Fibroblast of lung (primary cell): ENCODE data around the gene STXBP2. TPM values are rescaled to one million over a fixed set of nuclear protein-coding genes. Genes with fewer than 3 reads are reported as not detected.

Source experiments
- DNase-seq, 2 donors: peaks; one replicate each; pipeline versions ENCODE4 v3.0.0 to v3.0.0-alpha.2; 2010; ENCODE audit warnings: low read depth in 2 of 2
- H2AFZ ChIP-seq: 2 replicates; pipeline ENCODE4 v1.5.1; 2012; ENCODE audit warnings: low read length, control low read depth, inconsistent platforms
- H3K27ac ChIP-seq: 2 replicates; pipeline ENCODE4 v1.5.1; 2011; ENCODE audit warnings: low read length, control low read depth; ENCODE audit not compliant: insufficient read depth
- H3K27me3 ChIP-seq: 2 replicates; pipeline ENCODE4 v1.5.1; 2011; ENCODE audit warnings: mild to moderate bottlenecking, low read length; ENCODE audit not compliant: control insufficient read depth, insufficient read depth
- H3K36me3 ChIP-seq: 2 replicates; pipeline ENCODE4 v1.5.1; 2011; ENCODE audit warnings: low read length; ENCODE audit not compliant: control insufficient read depth, insufficient read depth
- H3K4me1 ChIP-seq: 2 replicates; pipeline ENCODE4 v1.5.1; 2011; ENCODE audit warnings: low read length; ENCODE audit not compliant: control insufficient read depth, insufficient read depth; ENCODE audit errors: extremely low read depth
- H3K4me2 ChIP-seq: 2 replicates; pipeline ENCODE4 v1.5.1; 2011; ENCODE audit warnings: low read length, control low read depth; ENCODE audit not compliant: insufficient read depth; ENCODE audit errors: extremely low read depth
- H3K4me3 ChIP-seq, 4 experiments: fragments of 200-600 bp in 1 of 4; sonication (generic) in 1 of 4; replicated peaks in 1 of 4; 2 replicates each; pipeline ENCODE4 v1.5.1; 2011 to 2016; ENCODE audit warnings: low read length in 4 of 4, low read depth in 3 of 4, mild to moderate bottlenecking in 3 of 4, control low read depth in 2 of 4, inconsistent platforms in 1 of 4, mixed read lengths in 1 of 4; ENCODE audit not compliant: insufficient read depth in 1 of 4; ENCODE audit errors: control extremely low read depth in 1 of 4
- H3K79me2 ChIP-seq: 2 replicates; pipeline ENCODE4 v1.5.1; 2012; ENCODE audit warnings: mild to moderate bottlenecking, low read length, inconsistent platforms; ENCODE audit not compliant: control insufficient read depth, insufficient read depth
- H3K9ac ChIP-seq: 2 replicates; pipeline ENCODE4 v1.5.1; 2011; ENCODE audit warnings: mild to moderate bottlenecking, low read length, control low read depth; ENCODE audit not compliant: insufficient read depth
- H3K9me3 ChIP-seq: 2 replicates; pipeline ENCODE4 v1.5.1; 2012; ENCODE audit warnings: low read depth, low read length; ENCODE audit not compliant: control insufficient read depth, insufficient read depth
- H4K20me1 ChIP-seq: 2 replicates; pipeline ENCODE4 v1.5.1; 2011; ENCODE audit warnings: low read length; ENCODE audit not compliant: control insufficient read depth, insufficient read depth; ENCODE audit errors: extremely low read depth
- EZH2 ChIP-seq: IDR thresholded peaks from 2 replicates; pipeline ENCODE4 v1.5.1; 2012; ENCODE audit warnings: low read length, control low read depth, mild to moderate bottlenecking; ENCODE audit errors: missing control alignments
- polyA plus RNA-seq, 2 donors: library from polyadenylated mRNA; depleted of rRNA in 1 of 2; stranded (reverse) in 1 of 2; unstranded in 1 of 2; fragments of >200 nt; gene quantifications; 2 replicates each; pipeline ENCODE4 v1.2.1, GENCODE V29; 2011 to 2012; ENCODE audit warnings: missing spikeins in 1 of 2
- total RNA-seq: library from RNA; depleted of rRNA; stranded (reverse); fragments of >200 nt; gene quantifications from 2 replicates; pipeline ENCODE4 v1.2.1, GENCODE V29; 2014
- TF ChIP-seq, protein P1 (sequence below), 2 donors: IDR thresholded peaks in 1 of 2; conservative IDR thresholded peaks in 1 of 2; 1 replicate in 1 of 2; 2 replicates in 1 of 2; pipeline ENCODE4 v1.5.1; 2011 to 2012; ENCODE audit warnings: low read length in 2 of 2, control low read depth in 1 of 2, inconsistent platforms in 1 of 2, low read depth in 1 of 2, mild to moderate bottlenecking in 1 of 2

Gene STXBP2
- total and polyA plus RNA-seq, 2 donors (not counting 1 experiment from before 2014, with no cell fraction given): 4.6 TPM

DNA sequence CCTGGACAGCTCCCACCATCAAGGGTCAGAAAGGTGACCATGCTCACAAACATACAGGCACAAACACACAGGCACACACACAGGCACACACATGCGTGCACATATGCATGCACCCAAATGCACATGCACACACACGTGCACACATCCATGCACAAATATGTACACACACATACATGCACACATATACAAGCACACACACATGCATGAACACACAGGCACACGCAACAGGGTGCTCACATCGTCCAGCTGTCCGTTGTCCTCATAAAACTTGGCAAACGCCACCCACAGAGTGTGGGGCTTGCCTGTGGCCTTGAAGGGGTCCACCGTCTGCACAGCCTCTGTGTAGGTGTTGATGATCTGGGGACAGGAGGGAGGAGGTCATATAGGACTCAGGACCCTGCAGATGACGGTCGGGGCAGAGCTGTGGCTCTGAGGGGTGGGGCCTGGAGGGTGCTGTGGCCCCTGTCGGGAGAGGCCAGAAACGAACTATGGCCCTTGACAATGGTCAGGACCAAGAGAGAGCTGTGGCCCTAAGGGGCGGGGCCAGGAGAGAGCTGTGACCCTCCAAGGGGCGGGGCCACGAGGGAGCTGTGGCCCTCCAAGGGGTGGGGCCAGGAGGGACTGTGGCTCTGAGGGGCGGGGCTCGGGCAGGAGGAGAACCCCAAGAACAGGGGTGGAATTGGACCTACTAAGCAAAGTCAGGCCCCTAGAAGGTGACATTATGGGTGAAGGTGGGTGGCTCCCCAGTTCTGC lies 13.8 kb upstream of the STXBP2 start:
- H2AFZ ChIP-seq: no peak overlapping the region
- peaks cover 30% of the 10 kb centered on the region for H3K36me3 ChIP-seq
- no peak for DNase-seq
- no peak overlapping the region for H3K9ac ChIP-seq
- H3K27ac ChIP-seq: no peak overlapping the region
- H3K4me2 ChIP-seq: no peak overlapping the region
- H3K79me2 ChIP-seq: peaks cover 20% of the 10 kb centered on the region
- no peak overlapping the region for H3K4me3 ChIP-seq
- no peaks in the 10 kb centered on the region for H3K9me3 ChIP-seq
- H3K4me1 ChIP-seq: no peaks in the 10 kb centered on the region
- no peak for TF ChIP-seq EZH2
- TF ChIP-seq, protein P1, sequence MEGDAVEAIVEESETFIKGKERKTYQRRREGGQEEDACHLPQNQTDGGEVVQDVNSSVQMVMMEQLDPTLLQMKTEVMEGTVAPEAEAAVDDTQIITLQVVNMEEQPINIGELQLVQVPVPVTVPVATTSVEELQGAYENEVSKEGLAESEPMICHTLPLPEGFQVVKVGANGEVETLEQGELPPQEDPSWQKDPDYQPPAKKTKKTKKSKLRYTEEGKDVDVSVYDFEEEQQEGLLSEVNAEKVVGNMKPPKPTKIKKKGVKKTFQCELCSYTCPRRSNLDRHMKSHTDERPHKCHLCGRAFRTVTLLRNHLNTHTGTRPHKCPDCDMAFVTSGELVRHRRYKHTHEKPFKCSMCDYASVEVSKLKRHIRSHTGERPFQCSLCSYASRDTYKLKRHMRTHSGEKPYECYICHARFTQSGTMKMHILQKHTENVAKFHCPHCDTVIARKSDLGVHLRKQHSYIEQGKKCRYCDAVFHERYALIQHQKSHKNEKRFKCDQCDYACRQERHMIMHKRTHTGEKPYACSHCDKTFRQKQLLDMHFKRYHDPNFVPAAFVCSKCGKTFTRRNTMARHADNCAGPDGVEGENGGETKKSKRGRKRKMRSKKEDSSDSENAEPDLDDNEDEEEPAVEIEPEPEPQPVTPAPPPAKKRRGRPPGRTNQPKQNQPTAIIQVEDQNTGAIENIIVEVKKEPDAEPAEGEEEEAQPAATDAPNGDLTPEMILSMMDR (conservative IDR thresholded peaks at IDR 0.05 in 1 of 2, IDR thresholded peaks at IDR 0.05 in 1 of 2; ENCODE audit: low read depth in 1 of 2, low read length in 2 of 2): no peak
- no peaks in the 10 kb centered on the region for H3K27me3 ChIP-seq
- H4K20me1 ChIP-seq: no peaks in the 10 kb centered on the region

DNA sequence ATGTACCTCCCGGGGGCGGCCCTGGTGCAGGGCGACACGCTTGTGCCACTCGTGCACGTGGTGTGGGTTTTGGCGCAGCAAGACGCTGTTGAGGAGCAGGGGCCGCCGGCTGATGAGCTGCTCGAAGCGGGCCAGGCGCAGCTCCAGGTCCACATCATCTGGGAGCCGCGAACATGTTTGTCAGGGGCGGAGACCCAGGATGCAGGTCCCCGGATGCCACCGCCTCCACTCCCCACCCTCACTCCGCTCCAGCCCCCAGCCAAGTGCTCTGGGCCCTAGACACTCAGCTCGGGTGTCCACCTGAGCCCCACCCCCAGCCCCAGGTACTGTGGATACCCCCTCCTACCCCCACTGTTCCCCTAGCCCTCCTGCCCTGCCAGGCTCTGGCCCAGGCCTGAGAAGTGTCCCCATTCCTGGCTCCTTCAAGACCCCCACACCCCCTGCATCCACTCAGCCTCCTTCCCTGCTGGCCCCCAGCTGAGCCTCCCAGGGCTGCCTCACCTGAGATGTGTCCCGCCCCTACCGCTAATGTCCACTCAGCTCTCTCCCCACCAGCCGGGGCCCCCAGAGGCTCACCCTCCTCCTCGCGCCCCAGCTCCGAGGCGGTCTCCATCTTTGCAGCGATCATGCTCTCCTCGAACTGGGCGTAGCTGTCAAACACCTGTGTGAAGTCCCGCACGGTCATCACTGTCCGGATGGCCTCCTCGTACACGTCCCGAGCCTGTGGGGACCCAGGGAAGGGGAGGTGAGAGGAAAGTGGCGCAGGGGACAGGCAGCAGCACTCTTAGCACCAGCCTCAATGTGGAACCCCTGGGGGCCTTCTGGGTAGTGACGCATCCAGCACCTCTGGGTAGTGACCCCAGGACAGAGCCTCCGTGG lies 12.9 kb upstream of the STXBP2 start:
- no peak overlapping the region for H3K9ac ChIP-seq
- no peak overlapping the region for H3K4me3 ChIP-seq
- TF ChIP-seq EZH2: no peak
- TF ChIP-seq, protein P1 (conservative IDR thresholded peaks at IDR 0.05 in 1 of 2, IDR thresholded peaks at IDR 0.05 in 1 of 2; ENCODE audit: low read depth in 1 of 2, low read length in 2 of 2): no peak
- no peak for DNase-seq
- no peak overlapping the region for H3K27ac ChIP-seq
- no peak overlapping the region for H2AFZ ChIP-seq
- no peaks in the 10 kb centered on the region for H4K20me1 ChIP-seq
- peaks cover 29% of the 10 kb centered on the region for H3K79me2 ChIP-seq
- H3K4me2 ChIP-seq: no peak overlapping the region
- no peaks in the 10 kb centered on the region for H3K27me3 ChIP-seq
- H3K36me3 ChIP-seq: peaks cover 30% of the 10 kb centered on the region
- peaks cover 5% of the 10 kb centered on the region for H3K4me1 ChIP-seq
- H3K9me3 ChIP-seq: no peaks in the 10 kb centered on the region

DNA sequence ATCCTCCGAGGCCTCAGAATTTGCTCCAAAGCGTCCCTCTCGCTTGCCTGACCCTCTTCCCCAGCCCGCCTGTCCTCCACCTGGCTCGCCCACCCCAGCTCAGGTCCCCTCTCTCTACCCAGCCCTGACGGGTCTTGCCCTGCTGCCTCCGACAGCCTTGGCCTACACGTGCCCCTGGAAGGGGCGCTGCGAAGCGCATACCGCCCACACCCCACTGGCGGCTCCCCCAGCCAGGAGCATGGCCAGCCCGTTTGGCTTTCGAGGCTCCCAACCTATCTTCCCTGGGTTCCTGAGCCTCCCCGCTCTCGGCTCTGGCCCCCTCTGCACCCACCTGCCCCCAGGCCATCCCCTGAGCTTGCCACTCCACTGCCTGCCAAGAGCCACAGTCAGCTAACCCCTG lies 12.1 kb upstream of the STXBP2 start:
- Histone ChIP-seq H3K9me3 (no peaks in the 10 kb centered on the region), H3K4me3 (no peak overlapping the region), H3K9ac (no peak overlapping the region), H3K4me1 (peaks cover 5% of the 10 kb centered on the region), H3K79me2 (peaks cover 34% of the 10 kb centered on the region), H4K20me1 (no peaks in the 10 kb centered on the region), H3K27ac (no peak overlapping the region), H2AFZ (no peak overlapping the region), H3K27me3 (no peaks in the 10 kb centered on the region), H3K4me2 (no peak overlapping the region), H3K36me3 (peaks cover 28% of the 10 kb centered on the region)
- DNase-seq: no peak
- no peak for TF ChIP-seq EZH2
- TF ChIP-seq, protein P1 (conservative IDR thresholded peaks at IDR 0.05 in 1 of 2, IDR thresholded peaks at IDR 0.05 in 1 of 2; ENCODE audit: low read depth in 1 of 2, low read length in 2 of 2): no peak
